NCI-H1436 treated with DMSO at 0.1 percent for 48 hours (cell line): Measurements from ENCODE around the gene RNF175.

Experiments
- DNase-seq: peaks from one replicate; lab custom pipeline; 2025; lab: John Stamatoyannopoulos, UW

RNF175 gene

DNA sequence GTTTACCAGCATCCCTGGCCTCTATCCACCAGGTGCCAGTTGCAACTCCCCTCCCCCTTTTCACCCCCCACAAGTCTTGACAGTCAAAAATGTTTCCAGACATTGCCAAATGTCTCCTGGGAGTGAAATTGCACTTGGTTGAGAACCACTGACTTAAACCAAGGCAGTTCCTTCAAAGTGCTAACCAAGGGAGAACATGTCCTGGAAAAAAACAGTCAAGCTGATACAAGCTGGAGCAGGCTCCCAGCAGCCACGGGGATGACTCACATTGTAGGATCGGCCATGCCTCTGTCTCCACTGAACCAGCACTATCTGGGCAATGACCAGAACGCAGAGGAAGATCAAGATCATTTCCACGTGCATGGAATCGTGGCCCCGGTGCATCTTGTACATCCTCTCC lies 11.4 kb downstream of the RNF175 start:
- no peak for DNase-seq

DNA sequence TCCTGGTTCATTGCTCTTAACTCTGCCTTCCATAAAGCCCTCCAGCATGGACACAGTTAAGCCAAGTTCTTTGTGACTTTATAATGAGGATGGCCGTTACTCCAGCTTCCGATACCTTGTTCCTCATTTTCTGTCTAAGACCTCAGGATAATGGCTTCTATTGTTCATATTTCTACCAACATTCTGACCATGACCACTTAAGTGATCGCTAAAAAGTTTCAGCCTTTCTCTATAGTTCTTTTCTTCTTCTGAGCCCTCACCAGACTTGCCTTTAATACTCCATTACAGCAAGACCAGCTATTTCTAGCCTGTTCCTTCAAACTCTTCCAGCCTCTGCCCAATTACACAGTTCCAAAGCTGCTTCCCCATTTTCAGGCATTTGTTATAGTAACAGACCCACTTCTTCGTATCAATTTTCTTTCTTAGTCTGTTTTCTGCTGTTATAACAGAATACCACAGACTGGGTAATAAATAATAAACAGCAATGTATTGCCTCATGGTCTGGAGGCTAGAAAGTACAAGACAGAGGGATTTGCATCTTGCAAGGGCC lies 12.3 kb downstream of the RNF175 start:
- no peak for DNase-seq

DNA sequence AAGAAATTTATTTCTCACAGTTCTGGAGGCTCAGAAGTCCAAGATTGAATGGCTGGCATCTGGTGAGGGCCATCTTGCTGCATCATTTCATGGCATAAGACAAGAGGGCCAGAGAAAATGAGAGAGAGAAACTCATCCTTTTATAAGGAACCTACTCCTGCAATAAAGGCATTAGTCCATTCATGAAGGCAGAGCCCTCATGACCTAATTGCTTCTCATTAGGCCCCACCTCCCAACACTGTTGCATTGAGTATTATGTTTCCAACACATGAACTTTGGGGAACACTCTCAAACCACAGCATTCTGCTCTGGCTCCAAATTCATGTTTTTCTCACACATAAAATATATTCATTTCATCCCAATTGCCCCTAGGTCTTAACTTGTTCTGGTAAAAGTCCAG lies 14.2 kb downstream of the RNF175 start:
- DNase-seq: no peak

DNA sequence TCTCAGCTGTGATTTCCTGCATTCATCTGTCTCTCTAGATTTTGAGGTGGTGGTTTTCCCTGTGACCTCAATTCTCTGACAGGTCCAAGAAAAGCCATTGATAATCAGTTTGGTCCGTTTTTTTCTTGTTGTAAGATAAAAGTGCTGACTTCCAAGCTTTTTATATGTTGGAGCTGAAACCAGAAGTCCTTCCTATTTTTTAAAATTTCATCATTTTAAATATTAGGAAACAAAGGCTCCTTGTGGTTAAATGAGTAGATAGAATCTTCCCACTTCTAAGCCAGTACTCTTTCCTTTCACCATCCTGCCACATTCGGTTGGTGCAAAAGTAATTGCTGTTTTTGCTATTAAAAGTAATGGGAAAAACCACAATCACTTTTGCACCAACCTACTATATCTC lies 18.3 kb downstream of the RNF175 start:
- DNase-seq: no peak

DNA sequence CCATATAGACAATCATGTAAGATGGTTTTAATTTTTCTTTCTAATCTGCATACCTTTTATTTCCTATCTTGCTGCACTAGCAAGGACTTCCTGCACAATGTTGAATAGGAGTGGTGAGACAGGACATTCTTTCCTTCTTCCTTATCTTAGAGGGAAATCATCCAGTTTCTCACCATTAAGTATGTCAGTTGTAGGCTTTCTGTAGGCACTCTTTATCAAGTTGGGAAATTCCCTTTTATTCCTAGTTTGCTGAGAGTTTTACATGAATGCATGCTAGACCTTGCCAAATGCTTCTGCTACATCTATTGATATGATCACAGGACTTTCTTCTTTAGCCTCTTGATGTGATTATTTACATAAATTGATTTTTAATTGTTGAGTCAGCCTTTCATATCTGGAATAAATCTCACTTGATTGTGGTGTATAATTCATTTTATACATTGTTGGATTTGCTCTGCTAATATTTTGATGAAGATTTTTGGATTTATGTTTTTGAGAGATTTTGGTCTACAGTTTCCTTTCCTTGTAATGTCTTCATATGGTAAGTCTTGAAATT lies 23.8 kb downstream of the RNF175 start:
- DNase-seq: no peak

DNA sequence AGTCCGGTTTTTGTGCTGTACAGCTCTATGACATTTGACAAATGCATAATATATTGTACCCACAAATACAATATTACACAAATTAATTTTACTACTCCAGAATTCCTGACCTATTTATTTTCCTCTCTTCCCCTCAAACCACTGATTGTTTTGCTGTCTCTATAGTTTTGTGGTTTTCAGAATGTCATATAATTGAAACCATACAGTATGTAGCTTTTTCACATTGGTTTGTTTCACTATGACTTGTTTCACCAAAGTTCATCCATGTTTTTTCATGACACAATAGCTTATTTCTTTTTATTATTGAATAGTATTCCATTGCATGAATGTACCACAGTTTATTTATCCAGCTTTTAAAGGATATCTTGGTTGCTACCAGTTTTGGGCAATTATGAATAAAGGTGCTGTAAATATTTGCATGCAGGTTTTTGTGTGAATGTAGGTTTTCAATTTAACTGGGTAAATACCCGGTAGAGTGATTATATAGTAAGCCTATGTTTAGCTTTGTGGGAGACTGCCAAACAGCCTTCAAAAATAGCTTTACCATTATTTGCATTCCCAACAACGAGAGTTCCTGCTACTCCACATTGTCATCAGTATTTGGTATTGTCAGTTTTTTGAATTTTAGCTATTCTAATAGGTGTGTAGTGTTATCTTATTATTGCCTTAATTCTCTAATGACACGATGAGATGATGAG lies 25.9 kb downstream of the RNF175 start:
- no peak for DNase-seq

DNA sequence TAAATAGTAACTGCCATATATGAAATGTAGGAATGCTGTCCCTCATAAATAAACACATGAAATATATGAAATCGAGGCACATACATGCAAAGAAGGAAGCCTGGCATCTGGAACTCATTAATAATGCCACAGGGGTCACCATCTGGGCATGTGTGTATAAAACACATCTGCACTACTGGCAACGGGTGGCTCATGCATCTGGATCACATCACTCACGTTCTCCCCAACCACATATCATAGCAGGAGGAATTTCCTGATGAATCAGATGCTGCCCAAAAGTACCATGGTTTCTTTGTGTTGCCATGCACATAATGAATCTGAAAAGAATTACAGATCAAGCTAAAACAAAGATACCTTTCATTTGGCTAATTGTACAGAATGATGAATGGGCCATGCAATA lies 28.6 kb downstream of the RNF175 start:
- DNase-seq: no peak

DNA sequence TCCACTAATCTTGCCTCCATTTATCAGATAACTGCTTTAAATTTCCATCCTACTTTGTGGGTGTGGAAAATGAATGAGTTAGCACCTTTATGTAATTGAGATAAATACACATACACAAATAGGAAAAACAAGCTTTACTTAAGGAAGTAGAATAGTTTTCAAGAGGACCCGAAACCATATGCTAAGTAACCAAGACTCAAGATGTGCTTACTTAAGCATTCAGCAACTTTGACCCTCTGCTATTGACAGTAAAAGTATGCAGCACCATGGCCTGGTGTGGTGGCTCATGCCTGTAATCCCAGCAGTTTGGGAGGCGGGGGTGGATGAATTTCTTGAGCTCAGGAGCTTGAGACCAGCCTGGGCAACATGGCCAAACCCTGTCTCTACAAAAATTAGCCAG lies 29.9 kb downstream of the RNF175 start:
- DNase-seq: no peak

DNA sequence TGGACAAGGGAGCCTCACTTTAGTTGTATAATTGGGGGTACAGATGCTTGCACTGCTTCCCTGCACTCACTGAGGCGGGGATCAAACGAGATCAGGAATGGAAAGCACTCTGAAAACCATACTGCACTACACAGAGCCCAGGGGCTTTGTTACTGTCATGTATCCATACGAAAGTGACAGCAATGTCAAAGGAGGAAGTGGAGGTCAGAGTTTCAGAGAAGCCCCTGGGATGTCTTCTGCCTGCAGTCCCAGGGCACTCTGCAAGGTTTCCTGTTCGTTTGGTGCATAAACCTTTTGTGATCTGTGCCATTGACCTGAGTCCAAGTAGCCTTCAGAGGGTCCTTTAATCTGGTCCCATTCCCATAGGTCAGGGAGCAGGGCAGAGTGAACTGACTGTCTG lies 31.2 kb downstream of the RNF175 start:
- no peak for DNase-seq

DNA sequence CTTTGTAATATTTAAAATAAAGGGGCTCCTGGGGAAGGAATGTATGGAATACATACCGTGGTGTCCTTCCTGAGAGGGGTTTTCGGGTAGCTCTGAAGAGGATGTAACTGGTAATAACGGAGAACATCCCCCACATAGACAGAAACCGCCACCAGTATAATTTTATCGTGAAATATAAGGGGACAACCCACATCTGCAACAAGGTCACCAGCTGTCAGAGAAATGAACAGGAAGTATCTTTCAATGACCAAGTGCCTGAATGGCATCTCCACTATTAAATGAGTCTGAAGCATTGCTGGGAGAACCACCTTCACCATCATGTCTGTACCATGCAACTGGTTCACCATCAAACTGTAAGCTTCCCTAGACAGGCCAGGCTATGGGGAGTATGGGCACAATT lies 31.7 kb downstream of the RNF175 start:
- DNase-seq: no peak

DNA sequence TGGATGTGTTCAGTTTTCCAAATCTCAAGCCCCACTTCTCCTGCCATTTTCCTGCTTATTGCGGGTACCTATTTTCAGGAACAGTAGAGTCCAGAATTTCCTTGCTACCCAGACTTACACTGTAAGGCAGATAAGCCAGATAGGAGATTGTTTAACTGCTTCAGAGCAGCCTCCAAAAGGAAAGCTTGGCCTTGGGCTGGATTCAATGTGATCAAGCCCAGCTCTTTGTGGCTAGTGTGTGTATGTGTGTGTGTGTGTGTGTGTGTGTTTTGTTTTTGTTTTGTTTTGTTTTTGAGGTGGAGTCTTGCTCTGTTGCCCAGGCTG lies 34.0 kb downstream of the RNF175 start:
- no peak for DNase-seq

DNA sequence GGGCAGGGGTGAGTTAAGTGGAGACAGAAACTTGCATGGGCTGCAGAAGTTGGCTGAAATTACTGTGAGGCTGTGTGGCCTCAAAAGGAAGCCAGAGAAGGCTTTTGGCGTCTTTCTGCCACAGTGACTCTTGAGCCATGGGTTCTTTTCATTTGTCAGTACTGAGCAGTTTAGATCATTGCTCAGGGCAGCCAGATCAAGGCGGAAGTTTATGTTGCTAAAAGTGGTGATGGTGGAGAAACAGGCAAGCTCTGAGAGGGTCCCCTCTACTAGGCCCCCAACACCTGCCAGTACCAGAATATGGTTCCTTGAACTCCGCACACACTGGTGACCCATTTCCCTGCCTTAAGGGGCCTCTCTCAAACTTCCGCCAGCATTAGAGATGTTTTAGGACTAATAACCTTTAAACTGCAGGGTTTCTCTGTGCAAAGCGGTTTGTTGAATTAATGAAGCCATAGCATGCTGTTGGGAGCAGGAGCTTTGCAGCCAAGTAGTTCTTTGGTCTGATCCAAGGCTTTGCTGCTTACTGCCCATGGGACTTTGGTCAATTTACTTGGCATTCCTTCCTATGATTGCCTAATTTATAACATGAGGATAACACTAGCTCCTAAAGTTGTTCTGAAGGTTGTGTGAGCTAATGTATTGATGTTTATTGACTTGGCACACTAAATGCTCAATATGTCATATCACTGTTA lies 34.5 kb downstream of the RNF175 start:
- DNase-seq: no peak

DNA sequence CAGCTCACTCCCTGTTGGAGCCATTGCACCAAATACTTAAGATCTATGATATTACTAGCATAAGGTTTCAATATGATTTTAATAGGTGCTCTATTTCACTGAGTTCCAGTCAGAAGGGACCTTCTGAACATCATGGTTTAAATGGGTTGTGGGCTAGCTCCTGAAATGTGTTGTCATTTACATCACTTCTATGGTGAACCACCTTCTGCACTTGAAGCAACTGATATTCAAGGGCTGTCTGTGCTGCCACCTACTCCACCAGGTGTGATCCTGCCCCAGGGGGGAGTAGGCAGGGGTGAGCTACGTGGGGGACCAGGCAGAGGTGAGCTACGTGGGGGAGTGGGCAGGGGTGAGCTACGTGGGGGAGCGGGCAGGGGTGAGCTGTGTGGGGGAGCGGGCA lies 35.2 kb downstream of the RNF175 start:
- no peak for DNase-seq

DNA sequence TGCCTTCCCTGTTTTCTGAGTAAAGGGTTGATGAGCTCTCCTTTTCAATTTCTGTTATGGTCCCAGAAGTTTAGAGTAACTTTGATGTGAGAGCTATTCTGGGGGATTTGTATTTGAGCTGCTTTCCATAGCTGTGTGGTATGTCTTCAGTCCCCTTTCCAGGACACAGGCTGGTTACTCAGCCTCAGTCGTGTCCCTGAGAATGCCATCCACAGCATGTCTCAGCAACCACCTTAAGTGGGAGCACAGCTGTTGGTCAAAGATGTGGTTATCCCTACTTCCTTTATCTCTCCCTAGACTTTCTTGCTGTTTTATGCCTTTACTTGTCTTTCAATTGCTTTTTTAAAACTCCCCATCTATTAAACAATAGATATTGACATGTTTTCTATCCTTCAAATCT lies 37.8 kb downstream of the RNF175 start:
- DNase-seq: no peak

DNA sequence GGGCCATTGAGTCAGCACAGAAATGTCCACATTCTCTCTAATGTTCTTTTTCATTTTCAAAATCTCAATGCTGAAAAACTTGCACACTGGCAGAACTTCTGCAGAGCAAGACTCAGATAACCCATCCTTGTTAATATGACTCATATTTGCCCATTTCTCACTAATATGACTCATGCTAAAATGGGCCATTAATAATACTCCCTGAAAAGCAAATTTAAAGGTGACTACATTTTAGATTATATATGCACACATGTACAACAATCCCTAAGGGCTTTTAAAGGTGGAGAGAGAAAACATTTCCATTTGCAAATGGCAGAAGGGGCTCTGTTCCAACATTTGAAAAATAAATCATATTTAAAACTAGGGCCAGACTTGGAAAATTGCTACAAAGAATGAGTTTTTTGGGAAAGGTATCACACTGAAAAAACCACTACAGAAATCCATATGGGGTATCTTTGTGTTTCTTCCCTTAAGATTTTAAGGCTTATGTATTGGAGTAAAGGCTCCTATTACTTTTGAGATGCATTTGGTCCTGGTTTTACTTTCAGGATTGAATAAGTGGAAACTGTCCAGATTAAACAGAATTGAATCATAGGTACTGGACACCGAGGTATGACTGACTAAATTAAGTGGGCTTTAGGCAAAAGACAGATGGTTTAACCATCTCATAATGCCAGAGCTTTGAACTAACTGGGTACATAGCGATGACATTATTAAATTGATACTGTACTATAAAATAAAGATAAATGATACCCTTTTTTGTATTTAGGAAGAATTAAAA lies 45.8 kb downstream of the RNF175 start:
- no peak for DNase-seq

DNA sequence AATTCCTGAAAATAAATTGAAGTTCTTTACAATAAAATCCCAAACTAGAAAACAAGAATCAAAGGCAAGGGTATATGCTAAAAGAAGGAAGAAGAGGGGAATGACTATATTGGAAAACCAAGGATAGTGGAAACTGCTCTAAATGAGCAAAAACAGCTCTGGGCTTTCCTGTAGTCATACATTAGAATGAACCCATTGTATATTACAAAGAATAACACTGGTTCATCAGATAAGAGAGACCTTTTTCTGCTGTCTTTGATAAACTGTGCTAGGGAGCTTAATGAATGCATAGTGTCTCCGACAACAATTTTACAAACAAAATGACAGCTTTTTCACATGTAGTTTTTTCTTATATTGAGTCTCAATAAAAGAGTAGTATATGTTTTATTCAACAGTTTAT lies 49.1 kb downstream of the RNF175 start:
- DNase-seq: no peak

DNA sequence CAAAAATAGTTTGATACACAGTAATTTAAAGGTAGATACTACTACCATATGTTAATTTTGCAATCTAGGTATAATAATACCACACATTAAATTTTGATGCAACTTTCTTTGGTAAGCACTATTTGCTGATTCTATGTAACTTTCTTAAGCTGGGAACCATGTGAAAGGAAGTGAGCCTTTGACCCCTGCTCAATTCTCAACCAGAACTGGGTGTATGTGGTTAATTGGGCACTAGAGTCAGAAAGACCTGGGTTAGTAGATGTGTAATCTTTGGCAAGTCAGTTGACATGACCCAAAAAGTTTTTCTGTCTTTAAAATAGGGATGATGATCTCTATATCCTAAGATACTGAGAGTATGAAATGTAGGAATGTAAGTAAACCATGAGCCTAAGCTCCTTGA lies 53.3 kb downstream of the RNF175 start:
- DNase-seq: no peak

DNA sequence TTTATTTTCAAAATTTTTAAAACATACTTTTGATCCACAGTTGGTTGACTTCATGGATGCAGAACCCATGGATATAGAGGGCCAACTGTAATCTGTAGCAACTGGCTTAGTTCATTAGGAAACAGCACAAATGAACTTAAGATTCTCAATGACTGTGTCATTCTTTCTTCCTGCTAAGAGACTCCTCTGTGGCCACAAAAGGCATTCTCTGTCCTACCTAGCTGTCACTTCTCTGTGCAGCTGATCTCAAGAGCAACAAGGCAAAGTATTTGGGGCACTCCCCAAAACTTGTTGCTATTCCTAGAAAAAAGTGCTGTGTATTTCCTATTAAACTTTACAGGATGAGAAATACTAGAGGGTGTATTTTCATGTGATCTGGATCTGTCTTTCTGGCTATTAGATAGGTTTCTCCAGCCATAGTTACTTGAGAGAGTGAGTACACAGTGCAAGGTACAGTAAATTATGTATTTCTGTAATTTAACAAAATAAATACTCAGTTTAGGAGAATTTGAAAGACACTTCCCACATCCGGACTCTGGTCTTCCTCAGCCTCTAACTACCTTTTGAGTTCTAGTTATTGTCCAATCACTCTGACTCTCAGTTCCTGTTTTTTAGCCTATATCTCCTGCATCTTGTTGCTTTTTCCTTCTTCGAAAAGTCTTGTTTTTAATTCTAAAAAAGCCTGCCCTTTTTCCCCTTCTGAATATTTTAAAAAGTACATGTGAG lies 53.9 kb downstream of the RNF175 start:
- DNase-seq: no peak

DNA sequence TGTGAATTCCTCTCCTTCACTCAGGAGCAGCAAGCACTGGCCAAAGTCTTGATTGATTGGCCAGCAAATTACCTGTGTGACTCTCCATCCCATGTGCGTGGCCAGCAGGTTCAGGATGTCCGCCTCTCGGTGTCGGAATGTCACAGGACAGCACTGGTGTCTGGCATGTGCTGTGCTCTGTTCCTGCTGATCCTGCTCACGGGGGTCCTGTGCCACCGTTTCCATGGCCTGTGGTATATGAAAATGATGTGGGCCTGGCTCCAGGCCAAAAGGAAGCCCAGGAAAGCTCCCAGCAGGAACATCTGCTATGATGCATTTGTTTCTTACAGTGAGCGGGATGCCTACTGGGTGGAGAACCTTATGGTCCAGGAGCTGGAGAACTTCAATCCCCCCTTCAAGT lies 55.3 kb downstream of the RNF175 start:
- DNase-seq: no peak

DNA sequence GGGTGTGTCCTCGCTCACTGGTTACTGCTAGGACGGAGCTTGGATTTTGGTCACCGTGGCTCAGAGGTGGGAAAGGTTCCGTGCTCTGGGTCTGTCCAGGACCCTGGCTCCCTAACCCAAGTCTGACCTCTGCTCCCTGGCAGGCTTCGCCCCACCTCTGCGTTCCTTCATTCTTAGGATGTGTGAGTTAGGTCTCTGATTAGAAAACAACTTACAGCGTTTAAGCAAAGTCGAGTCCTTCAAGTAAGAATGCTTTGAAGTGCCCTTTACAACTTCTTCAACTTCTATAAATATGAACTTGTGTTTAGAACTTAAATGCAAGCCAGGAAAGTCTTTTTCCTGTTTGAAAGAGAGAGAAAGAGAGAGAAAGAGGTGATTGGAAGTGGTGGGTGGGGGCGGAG lies 74.9 kb downstream of the RNF175 start:
- no peak for DNase-seq

DNA sequence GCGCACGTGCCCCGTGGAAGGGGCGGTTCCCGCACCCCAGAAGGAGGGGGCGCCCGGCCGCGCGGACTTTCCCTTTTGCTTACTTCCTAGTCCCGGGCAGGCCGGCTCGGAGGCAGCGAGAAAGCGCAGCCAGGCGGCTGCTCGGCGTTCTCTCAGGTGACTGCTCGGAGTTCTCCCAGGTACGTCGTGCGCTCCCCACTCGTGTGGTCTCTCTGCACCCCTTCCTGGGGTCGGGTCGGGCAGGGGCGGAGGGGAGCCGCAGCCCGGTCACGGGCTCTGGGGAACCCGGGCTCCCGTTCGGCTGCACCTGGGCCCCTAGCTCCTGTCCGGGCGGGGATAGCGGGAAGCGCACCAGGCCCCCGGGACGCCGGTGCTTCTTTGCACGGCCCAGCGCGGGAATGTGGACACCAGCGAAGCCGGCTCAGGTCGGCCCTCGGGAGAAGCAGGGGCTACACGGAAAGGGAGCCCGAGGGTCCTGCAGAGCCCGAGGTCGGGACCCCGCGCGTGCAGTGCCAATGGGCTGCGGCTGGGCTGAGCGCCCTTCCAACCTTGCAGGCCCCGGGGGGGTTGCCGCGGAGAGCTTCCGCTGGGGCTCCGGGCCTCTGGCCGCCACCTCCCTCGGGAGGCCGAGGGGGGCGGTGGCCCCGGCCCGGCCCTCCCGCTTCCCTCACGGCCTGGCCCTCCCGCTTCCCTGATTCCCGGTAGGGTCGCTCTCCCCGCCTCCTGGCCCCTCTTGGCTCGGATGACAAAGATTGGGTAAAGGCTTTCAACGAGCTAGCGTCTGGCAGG lies 75.4 kb downstream of the RNF175 start, which contains the start of gene TLR2:
TSS of gene TLR2 (plus strand) at position 99 of the 789 bp plus-strand sequence. CDS start 18,628 bp downstream, outside the sequence.
- DNase-seq: no peak
